IMR-90 (cell line): Measurements from ENCODE around the gene DLG4.
"Not testable (repeated sequence)": the region's sequence is repeated elsewhere in the genome, so short reads cannot be mapped to it uniquely, and the experiment has no call there.

Experiments
- CHD1 ChIP-seq: IDR thresholded peaks from 2 replicates; pipeline ENCODE4 v1.6.1; 2012; ENCODE audit warnings: low read depth, low read length, improper control_type of control experiment
- MXI1 ChIP-seq: IDR thresholded peaks from 2 replicates; pipeline ENCODE4 v1.6.1; 2012; ENCODE audit warnings: low read depth, mild to moderate bottlenecking, low read length, moderate library complexity, borderline replicate concordance
- POLR2A ChIP-seq: IDR thresholded peaks from 2 replicates; pipeline ENCODE4 v1.6.1; 2012; ENCODE audit warnings: mild to moderate bottlenecking, low read depth, low read length
- RAD21 ChIP-seq: IDR thresholded peaks from 2 replicates; pipeline ENCODE4 v1.6.1; 2012; ENCODE audit warnings: low read length, improper control_type of control experiment
- RCOR1 ChIP-seq: IDR thresholded peaks from 2 replicates; pipeline ENCODE4 v1.6.1; 2012; ENCODE audit warnings: mild to moderate bottlenecking, low read length, improper control_type of control experiment; ENCODE audit not compliant: insufficient replicate concordance
- RFX5 ChIP-seq: IDR thresholded peaks from 2 replicates; pipeline ENCODE4 v1.8.0; 2012; ENCODE audit warnings: low read depth, mild to moderate bottlenecking, low read length, moderate library complexity
- SMC3 ChIP-seq: fragments of 150-350 bp; IDR thresholded peaks from 2 replicates; pipeline ENCODE4 v1.6.1; 2016; ENCODE audit warnings: low read depth, mild to moderate bottlenecking, antibody characterized with exemption, low read length, moderate library complexity
- TF ChIP-seq, protein P1 (sequence below): conservative IDR thresholded peaks from 2 replicates; pipeline ENCODE4 v1.5.1; 2012; ENCODE audit warnings: mild to moderate bottlenecking, low read depth, low read length, improper control_type of control experiment
- TF ChIP-seq, protein P2 (sequence below): fragments of 150-350 bp; IDR thresholded peaks from 2 replicates; pipeline ENCODE4 v1.6.1; 2016; ENCODE audit warnings: low read depth, mild to moderate bottlenecking, low read length, moderate library complexity, borderline replicate concordance

DNA sequence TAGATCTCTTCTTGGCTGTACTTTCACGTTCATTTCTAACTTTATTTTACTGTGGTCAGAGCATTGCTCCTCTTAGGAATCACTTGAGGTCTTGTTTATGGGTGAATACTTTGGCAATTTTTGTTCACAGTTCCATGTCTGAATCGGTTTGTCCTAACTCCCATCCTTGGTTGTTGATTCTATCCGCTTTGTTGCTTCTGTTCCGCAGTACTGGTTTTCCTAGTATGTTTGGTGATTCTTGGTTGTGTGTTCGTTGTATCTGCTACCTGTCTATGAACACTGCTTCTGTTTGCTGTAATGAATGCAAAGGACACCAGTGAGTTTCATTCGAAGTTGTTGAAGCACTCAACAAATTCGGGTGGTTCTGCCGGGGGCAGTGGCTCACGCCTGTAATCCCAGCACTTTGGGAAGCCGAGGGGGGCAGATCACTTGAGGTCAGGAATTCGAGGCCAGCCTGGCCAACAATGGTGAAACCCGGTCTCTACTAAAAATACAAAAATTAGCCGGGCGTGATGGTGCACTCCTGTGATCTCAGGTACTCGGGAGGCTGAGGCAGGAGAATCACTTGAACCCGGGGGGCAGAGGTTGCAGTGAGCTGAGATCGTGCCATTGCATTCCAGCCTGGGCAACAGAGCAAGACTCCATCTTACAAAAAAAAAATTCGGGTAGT, 47.0 kb downstream of the DLG4 start:
- TF ChIP-seq, protein P1, sequence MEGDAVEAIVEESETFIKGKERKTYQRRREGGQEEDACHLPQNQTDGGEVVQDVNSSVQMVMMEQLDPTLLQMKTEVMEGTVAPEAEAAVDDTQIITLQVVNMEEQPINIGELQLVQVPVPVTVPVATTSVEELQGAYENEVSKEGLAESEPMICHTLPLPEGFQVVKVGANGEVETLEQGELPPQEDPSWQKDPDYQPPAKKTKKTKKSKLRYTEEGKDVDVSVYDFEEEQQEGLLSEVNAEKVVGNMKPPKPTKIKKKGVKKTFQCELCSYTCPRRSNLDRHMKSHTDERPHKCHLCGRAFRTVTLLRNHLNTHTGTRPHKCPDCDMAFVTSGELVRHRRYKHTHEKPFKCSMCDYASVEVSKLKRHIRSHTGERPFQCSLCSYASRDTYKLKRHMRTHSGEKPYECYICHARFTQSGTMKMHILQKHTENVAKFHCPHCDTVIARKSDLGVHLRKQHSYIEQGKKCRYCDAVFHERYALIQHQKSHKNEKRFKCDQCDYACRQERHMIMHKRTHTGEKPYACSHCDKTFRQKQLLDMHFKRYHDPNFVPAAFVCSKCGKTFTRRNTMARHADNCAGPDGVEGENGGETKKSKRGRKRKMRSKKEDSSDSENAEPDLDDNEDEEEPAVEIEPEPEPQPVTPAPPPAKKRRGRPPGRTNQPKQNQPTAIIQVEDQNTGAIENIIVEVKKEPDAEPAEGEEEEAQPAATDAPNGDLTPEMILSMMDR = not testable (repeated sequence)
- not testable (repeated sequence) for TF ChIP-seq POLR2A, RFX5, MXI1, CHD1, SMC3, RCOR1, RAD21
- TF ChIP-seq, protein P2, sequence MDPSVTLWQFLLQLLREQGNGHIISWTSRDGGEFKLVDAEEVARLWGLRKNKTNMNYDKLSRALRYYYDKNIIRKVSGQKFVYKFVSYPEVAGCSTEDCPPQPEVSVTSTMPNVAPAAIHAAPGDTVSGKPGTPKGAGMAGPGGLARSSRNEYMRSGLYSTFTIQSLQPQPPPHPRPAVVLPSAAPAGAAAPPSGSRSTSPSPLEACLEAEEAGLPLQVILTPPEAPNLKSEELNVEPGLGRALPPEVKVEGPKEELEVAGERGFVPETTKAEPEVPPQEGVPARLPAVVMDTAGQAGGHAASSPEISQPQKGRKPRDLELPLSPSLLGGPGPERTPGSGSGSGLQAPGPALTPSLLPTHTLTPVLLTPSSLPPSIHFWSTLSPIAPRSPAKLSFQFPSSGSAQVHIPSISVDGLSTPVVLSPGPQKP = not testable (repeated sequence)
